OCI-LY3 (cell line): ENCODE data around the gene TNP2.

Experiments used
- CTCF ChIP-seq: fragments of 200-600, 300-600 bp; sonication (generic); IDR thresholded peaks from 2 replicates; pipeline ENCODE4 v1.5.1; 2014; ENCODE audit warnings: antibody characterized with exemption, low read length, low read depth
- EZH2phosphoT487 ChIP-seq: fragments of 200-600 bp; shearing (Covaris generic); IDR thresholded peaks from 2 replicates; pipeline ENCODE4 v1.6.1; 2018; ENCODE audit warnings: antibody characterized with exemption, mixed run types, low read depth

- 0 out of 2 replicates have a peak, but pooled peaks have one; percentile 8 for TF ChIP-seq CTCF
- no peak for TF ChIP-seq EZH2phosphoT487
Observed at GRCh38 chr16:11233727-11234376, 35.3 kb downstream of the TNP2 start.
